ENCODE measurements around the gene BRD3OS. TPM values are rescaled to one million over a fixed set of nuclear protein-coding genes. Genes with fewer than 3 reads are reported as not detected.
A peak's percentile ranks its signal among the peaks of the same experiment; 100 is the strongest.

Gene BRD3OS
- total and polyA plus RNA-seq, 2 of the 13 experiments (the other 11 are each of a cell fraction or from before 2014, with no cell fraction given) = 4.9 to 5.7 TPM

GRCh38 chr9:134024828-134025605 is at the start of gene BRD3OS (continued):
- no peak for TF ChIP-seq ZNF251 (CRISPR knock-in tag; IDR thresholded peaks at IDR 0.05)
- TF ChIP-seq SAP130 (CRISPR knock-in tag; IDR thresholded peaks at IDR 0.05; ENCODE audit: low read depth) = peak; percentile 90
- no peak for TF ChIP-seq BRF2 (CRISPR knock-in tag; IDR thresholded peaks at IDR 0.05)
- TF ChIP-seq SIX1 (CRISPR knock-in tag; IDR thresholded peaks at IDR 0.05; ENCODE audit: borderline replicate concordance) = no peak
- no peak for TF ChIP-seq MTF1 (CRISPR knock-in tag; IDR thresholded peaks at IDR 0.05)
- TF ChIP-seq ZNF713 (CRISPR knock-in tag; IDR thresholded peaks at IDR 0.05) = no peak
- TF ChIP-seq ATF1 (CRISPR knock-in tag; IDR thresholded peaks at IDR 0.05) = no peak
- TF ChIP-seq IRX3 (CRISPR knock-in tag; IDR thresholded peaks at IDR 0.05; ENCODE audit: borderline replicate concordance, low read depth) = no peak
- no peak for TF ChIP-seq RARA (CRISPR knock-in tag; IDR thresholded peaks at IDR 0.05)
- no peak for TF ChIP-seq HOXA7 (CRISPR knock-in tag; IDR thresholded peaks at IDR 0.05)
- TF ChIP-seq ZMYM3 (CRISPR knock-in tag; IDR thresholded peaks at IDR 0.05) = no peak
- TF ChIP-seq STAG1 (CRISPR knock-in tag; IDR thresholded peaks at IDR 0.05) = no peak
- peak; percentile 66; the same call in 1 of the 2 replicates for TF ChIP-seq GMEB2 (CRISPR knock-in tag; IDR thresholded peaks at IDR 0.05; ENCODE audit: low read depth)
- no peak for TF ChIP-seq HES4 (CRISPR knock-in tag; IDR thresholded peaks at IDR 0.05; ENCODE audit: borderline replicate concordance)
- no peak for TF ChIP-seq ZHX1 (CRISPR knock-in tag; IDR thresholded peaks at IDR 0.05; ENCODE audit: low read depth)
- no peak for TF ChIP-seq ZMYM2 (CRISPR knock-in tag; IDR thresholded peaks at IDR 0.05)
- no peak for TF ChIP-seq ZNF607 (CRISPR knock-in tag; IDR thresholded peaks at IDR 0.05; ENCODE audit: borderline replicate concordance)
- TF ChIP-seq KMT2B (CRISPR knock-in tag; IDR thresholded peaks at IDR 0.05) = no peak; the same call in 1 of the 2 replicates
- no peak for TF ChIP-seq E2F2 (CRISPR knock-in tag; IDR thresholded peaks at IDR 0.05; ENCODE audit: borderline replicate concordance)
- TF ChIP-seq JDP2 (CRISPR knock-in tag; IDR thresholded peaks at IDR 0.05; ENCODE audit: borderline replicate concordance) = no peak
- TF ChIP-seq E2F5 (CRISPR knock-in tag; conservative IDR thresholded peaks at IDR 0.05) = no peak
- no peak for TF ChIP-seq ZBTB20 (CRISPR knock-in tag; IDR thresholded peaks at IDR 0.05; ENCODE audit: borderline replicate concordance, low read depth)
- TF ChIP-seq ZFY (CRISPR knock-in tag; IDR thresholded peaks at IDR 0.05) = peak; percentile 85
